GM18861 (cell line): Measurements from ENCODE around the gene TBC1D3I.
A peak's percentile ranks its signal among the peaks of the same experiment; 100 is the strongest.
"Not testable (repeated sequence)": the region's sequence is repeated elsewhere in the genome, so short reads cannot be mapped to it uniquely, and the experiment has no call there.

ENCODE experiments used
- ATAC-seq: cut with Tn5 transposase; IDR thresholded peaks from one replicate; pipeline ENCODE4 v1.9.1; 2021; ENCODE audit not compliant: unreplicated experiment

The TBC1D3I gene

DNA sequence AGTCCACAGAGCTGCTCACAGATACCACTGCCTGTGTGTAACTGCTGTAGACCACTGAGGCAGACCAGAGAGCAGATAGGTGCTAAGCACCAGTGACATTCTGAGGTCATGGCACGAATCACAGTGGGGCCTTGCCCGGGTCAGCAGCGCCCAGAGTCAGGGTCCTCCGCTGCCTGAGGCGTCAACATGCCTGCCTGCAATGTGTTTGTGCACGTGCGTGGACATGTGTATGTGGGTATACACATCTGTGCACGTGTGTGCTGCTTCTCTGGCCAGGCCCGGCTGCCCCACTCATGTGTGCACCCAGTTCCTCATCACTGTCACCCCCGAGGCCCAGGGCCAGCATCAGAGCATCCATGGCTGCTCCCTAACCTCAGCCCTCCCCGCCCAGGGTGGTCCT is at the start of gene TBC1D3I:
TSS of gene TBC1D3I (minus strand) at position 101 of the 400 bp plus-strand sequence. CDS start 1,585 bp downstream, outside the sequence.
- not testable (repeated sequence) for ATAC-seq

DNA sequence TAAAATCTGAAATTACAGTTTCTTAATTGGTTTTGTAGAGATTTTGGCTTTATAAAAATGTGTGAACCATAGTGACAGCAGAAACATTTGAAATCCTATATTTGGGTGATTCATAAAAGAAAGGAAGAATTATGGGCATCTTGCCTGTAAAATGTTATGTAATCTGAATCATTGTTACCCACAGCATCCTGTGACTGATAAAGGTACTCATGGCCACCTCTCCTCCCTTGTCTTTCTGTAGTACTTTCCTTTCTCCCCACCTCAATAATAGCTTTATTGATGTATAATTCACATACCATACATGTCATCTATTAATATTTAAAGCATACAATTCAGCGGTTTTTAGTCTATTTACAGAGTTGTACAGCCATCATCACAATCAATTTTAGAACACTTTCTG is 30.8 kb upstream of the TBC1D3I start:
- ATAC-seq, result not testable (repeated sequence)

DNA sequence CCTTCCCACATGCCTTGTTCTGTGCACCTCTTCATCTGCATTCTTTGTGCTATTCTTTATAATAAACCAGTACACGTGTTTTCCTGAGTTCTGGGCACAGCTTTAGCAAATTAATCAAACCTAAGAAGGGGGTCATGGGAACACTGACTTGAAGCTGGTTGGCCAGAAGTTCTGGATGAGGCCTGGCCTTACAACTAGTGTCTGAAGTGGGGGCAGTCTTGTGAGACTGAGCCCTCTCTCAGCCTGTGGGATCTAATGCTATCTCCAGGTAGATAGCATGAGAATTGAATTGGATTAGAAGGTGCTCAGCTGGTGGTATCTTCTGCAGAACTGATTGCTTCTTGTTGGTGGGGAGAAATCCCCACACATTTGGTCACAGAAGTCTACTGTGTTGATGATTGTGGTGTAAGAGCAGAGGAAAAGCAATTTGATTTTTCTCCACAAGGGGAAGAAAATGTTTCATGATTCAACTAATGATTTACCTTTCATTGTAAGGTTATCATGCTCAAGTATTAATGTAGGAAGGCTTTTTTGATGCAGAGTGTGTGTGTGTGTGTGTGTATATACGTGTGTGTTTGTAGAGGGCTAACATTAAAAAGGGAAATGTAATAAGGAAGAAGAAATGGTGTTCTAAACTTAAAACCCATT is 25.7 kb upstream of the TBC1D3I start:
- ATAC-seq, result not testable (repeated sequence)

GRCh38 chr17:36284219-36284618 is 19.8 kb upstream of the TBC1D3I start:
- not testable (repeated sequence) for ATAC-seq

GRCh38 chr17:36283256-36283655 is 18.9 kb upstream of the TBC1D3I start:
- not testable (repeated sequence) for ATAC-seq

DNA sequence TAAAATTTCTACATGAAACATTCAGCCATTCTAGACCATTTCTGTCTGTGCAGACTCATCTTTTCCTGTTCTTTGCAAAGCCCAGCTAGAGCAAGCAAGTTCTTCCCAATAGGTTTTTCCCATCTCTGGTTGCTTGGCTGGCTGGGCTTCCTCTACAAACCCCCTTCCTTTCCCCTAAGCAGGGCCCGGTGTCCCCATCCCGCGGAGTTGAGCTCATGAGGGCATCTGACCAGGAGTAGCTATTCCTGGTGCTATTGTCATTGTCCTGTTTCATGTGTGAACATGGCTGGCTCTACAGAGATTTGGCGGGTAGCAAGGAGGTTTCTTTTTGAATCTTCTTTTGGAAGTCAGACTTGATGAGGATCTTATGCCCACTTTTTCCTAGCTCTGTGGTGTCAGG is 22.3 kb downstream of the TBC1D3I start:
- not testable (repeated sequence) for ATAC-seq

GRCh38 chr17:36229644-36230043 is 34.7 kb downstream of the TBC1D3I start:
- not testable (repeated sequence) for ATAC-seq

DNA sequence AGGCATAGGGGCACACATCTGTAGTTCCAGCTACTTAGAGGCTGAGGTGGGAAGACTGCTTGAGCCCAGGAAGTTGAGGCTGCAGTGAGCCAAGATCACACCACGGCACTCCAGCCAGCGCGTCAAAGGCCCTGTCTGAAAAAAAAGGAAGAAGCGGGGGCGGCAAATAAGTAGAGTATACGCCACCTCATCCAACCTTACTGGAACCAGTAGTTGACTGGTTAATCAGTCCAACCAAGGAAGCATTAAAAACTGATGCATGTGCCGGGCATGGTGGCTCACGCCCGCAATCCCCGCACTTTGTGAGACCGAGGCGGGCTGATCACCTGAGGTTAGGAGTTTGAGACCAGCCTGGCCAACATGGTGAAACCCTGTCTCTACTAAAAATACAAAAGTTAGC is 41.4 kb downstream of the TBC1D3I start:
- ATAC-seq, result not testable (repeated sequence)

DNA sequence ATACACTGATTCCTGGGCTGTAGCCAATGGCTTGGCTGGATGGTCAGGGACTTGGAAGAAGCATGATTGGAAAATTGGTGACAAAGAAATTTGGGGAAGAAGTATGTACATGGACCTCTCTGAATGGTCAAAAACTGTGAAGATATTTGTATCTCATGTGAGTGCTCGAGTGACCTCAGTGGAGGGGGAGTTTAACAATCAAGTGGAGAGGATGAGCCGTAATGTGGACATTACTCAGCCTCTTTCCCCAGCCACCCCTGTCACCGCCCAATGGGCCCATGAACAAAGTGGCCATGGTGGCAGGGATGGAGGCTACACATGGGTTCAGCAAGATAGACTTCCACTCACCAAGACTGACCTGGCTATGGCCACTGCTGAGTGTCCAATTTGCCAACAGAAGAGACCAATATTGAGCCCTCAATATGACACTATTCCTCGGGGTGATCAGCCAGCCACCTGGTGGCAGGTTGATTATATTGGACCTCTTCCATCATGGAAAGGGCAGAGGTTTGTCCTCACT is 42.7 kb downstream of the TBC1D3I start:
- ATAC-seq, result not testable (repeated sequence)

DNA sequence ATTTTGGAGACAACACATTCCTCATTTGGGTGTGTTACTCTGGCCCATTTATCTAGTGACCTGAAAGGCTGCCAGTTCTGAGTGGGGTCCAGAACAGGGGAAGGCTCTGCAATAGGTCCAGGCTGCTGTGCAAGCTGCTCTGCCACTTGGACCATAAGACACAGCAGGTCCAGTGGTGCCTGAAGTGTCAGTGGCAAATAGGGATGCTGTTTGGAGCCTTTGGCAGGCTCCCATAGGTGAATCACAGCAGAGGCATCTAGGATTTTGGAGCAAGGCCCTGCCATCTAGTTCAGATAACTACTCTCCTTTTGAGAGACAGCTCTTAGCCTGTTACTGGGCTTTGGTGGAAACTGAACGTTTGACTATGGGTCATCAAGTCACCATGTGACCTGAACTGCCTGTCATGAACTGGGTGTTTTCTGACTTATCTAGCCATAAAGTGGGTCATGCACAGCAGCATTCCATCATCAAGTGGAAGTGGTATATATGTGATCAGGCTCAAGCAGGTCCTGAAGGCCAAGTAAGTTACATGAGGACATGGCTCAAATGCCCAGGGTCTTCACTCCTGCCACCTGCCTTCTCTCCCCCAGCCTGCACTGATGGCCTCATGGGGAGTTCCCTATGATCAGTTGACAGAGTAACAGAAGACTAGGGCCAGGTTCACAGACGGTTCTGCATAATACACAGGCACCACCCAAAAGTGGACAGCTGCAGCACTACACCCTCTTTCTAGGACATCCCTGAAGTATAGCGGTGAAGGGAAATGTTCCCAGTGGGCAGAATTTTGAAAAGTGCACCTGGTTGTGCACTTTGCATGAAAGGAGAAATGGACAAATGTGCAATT is 43.4 kb downstream of the TBC1D3I start:
- ATAC-seq, result not testable (repeated sequence)

- ATAC-seq, result not testable (repeated sequence)
Observed at GRCh38 chr17:36219556-36219955, 44.8 kb downstream of the TBC1D3I start.

GRCh38 chr17:36215406-36216308 is 48.7 kb downstream of the TBC1D3I start:
- not testable (repeated sequence) for ATAC-seq

DNA sequence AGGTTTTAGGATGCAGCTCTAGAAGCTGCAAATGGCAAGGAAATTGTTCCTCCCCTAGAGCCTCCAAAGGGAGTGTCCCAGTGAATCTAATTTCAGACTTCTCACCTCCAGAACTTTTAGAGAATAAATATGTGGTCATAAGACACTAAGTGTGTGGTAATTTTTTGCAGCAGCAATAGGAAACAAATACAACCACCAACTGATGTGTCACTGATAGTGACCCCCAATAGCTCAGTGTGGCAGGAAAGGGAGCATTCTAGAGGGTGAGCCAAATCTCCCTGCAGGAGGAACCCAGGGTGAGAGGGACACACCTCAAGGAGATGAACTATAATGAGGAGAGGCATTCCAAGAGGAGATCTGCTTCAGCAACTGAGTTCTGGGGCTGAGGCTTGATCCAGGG is 49.5 kb downstream of the TBC1D3I start:
- no peak for ATAC-seq

DNA sequence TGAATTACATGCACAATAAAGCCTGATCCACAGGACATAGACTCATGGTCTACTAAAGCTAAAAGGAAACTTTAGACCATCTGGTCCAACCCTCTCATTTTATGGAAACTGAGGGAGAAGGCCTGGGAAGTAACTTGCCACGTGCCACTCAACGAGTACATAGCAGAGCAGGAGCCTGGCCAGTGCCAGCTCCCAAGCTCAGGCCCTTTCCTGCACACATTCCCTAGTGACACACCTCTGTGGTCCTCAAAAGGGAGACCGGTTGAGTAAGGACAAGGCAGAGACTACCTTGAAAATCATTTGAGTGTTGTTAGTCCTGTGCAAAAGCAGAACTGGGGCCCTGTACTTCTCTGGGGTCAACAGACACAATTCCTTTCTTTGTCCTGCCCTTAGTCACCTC is 50.7 kb downstream of the TBC1D3I start:
- no peak for ATAC-seq

DNA sequence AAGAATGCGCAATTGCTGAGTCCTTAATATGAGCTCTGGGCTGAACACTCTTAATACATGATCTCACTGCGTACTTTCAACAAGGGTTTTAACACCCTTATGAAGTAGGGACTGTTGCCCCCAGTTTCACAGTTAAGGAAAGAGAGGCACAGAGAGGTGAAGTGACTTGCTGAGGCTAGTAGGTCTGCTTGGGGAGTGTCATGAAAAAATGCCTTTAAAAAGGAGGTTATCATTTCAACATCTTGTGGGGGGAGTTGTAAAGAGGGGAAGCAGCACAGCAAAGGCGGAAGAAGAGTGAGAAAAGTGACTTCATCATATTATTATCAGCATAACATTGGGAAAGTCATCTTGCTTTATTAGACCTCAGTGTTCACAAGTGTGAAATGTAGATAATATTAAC is 51.4 kb downstream of the TBC1D3I start:
- no peak for ATAC-seq

DNA sequence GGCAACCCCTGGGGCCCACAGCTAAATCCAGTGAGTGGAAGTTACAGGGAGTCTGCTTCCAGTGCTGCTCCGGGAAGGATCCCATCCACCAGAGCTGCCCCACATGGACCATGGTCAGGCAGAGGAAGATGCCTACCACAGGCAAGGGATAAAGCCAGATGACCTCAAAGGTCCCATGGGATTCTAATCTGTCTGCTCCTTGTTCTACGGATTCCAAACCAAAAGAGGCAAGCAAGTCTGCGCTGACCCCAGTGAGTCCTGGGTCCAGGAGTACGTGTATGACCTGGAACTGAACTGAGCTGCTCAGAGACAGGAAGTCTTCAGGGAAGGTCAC is 52.1 kb downstream of the TBC1D3I start:
- ATAC-seq, result no peak

- not testable (repeated sequence) for ATAC-seq
Observed at GRCh38 chr17:36211484-36212271, 52.7 kb downstream of the TBC1D3I start.

DNA sequence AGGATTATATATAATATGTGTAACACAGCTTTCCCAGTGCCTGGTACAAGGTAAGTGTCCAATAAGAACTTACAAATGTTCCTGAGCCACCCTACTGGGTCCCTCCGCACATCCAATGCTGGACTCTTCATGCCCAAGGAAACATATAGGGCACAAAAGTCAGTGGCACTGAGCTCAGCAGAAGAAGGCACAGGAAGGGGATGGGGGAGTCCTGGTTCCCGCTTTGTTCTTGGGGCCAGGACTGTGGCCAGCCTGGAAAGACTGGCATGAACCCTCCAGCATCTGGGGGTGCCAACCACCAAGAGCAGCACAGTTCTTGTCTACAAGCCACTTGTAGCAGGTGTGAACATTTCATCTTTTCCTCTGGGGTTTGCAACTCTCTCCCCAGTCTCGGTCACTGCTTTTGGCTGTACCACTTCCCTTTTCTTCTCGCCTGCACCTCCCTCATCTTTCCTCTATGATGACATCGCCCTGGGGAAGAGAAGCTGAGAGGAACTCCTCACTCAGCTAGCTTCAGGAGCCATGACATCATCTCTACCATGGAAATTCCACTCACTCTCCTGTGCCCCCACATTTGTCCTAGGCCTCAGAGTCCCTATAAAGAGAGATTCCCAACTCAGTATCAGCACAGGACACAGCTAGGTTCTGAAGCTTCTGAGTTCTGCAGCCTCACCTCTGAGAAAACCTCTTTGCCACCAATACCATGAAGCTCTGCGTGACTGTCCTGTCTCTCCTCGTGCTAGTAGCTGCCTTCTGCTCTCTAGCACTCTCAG is 53.7 kb downstream of the TBC1D3I start, which contains the start of gene CCL4L2:
TSS of gene CCL4L2 (plus strand) at position 625 of the 773 bp plus-strand sequence.
- ATAC-seq, result peak; percentile 35

DNA sequence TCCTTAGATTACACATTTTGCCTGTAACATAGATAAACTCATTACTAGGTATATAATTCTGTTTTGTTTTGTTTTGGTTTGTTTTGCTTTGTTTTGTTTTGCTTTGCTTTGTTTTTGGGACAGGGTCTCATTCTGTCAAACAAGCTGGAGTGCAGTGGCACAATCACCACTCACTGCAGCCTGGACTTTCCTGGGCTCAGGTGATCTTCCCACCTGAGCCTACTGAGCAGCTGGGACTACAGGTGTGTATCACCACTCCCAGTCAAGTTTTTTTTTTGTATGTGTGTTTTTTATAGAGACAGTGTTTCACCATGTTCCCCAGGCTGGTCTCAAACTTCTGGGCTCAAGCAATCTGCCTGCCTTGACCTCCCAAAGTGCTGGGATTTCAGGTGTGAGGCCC is 54.8 kb downstream of the TBC1D3I start:
- no peak for ATAC-seq
